HUES64 (cell line): ENCODE measurements around the gene PLAAT5.

ENCODE experiments used
- H3K27ac ChIP-seq: 2 replicates; pipeline ENCODE4 v1.7.0; 2013; ENCODE audit warnings: low read depth, low read length, inconsistent platforms
- H3K27me3 ChIP-seq: 2 replicates; pipeline ENCODE4 v1.6.1; 2013; ENCODE audit warnings: mild to moderate bottlenecking, low read length; ENCODE audit not compliant: insufficient read depth
- H3K36me3 ChIP-seq: 2 replicates; pipeline ENCODE4 v1.6.1; 2013; ENCODE audit warnings: mild to moderate bottlenecking, low read length; ENCODE audit not compliant: insufficient read depth
- H3K4me1 ChIP-seq: 2 replicates; pipeline ENCODE4 v1.6.1; 2013; ENCODE audit warnings: mild to moderate bottlenecking, low read length, moderate library complexity; ENCODE audit not compliant: insufficient read depth
- H3K4me3 ChIP-seq: 2 replicates; pipeline ENCODE4 v1.5.1; 2013; ENCODE audit warnings: mild to moderate bottlenecking, low read length, moderate library complexity
- H3K9ac ChIP-seq: 2 replicates; pipeline ENCODE4 v1.6.1; 2013; ENCODE audit warnings: mild to moderate bottlenecking, low read depth, low read length
- H3K9me3 ChIP-seq: 2 replicates; pipeline ENCODE4 v1.6.1; 2013; ENCODE audit warnings: low read depth, low read length; ENCODE audit not compliant: insufficient read depth
- WGBS: fragments of 150-250, 120-280 bp; methylation state at CpG from one replicate; pipeline ENCODE4 v1.1.7; 2013; ENCODE audit warnings: missing lambda C conversion rate; 5-methylcytosine and 5-hydroxymethylcytosine counted together

Gene PLAAT5

DNA sequence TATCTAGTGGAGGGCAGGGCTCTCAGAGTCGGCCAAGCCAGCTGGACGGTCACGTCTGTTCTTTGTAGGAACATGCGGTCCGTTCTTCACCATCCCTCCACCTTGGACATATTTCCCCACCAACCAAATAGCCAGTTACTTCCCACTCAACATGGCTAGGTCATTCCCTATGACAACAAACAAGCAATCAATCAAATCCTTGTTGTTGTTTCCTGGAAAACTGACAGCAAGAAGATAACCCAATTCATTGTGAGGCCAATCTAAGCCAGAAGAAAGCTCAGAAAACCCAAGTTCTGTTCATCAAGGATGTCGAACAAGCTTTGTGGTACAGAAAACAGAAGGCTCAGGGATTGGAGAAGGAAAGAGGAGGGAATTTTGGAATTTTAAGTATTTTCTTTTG lies 10.9 kb downstream of the PLAAT5 start:
- H3K4me1 ChIP-seq: peaks cover 5% of the 10 kb centered on the region
- WGBS: 96% methylated on average over 6 of the region's 6 CpGs
- H3K9ac ChIP-seq: no peak overlapping the region
- no peaks in the 10 kb centered on the region for H3K27me3 ChIP-seq
- no peak overlapping the region for H3K4me3 ChIP-seq
- H3K9me3 ChIP-seq: peaks cover 19% of the 10 kb centered on the region
- no peaks in the 10 kb centered on the region for H3K36me3 ChIP-seq
- no peak overlapping the region for H3K27ac ChIP-seq

DNA sequence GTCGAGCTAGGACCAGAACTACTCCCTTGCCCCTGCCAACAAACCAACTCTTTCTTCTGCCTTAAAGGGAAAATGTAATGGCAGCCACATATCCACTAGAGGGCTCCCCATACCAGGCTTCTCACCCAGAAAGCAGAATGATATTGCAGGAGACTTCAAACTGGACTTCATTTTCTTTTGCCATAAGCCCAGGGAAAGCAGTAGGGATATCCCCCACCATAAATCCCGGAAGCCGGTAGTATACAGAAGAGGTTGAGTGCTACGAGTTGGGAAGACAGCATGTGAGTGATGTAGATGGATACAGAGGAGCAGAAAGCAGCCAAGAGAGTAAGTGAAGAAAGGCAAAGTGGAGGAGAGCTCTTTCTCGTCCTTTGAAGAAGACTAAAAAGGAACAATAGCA lies 12.1 kb downstream of the PLAAT5 start:
- Histone ChIP-seq H3K9ac (no peak overlapping the region), H3K4me3 (no peak overlapping the region), H3K36me3 (no peaks in the 10 kb centered on the region), H3K27ac (no peak overlapping the region), H3K4me1 (peaks cover 5% of the 10 kb centered on the region), H3K27me3 (no peaks in the 10 kb centered on the region), H3K9me3 (peaks cover 12% of the 10 kb centered on the region)
- 21% methylated on average over 5 of the region's 5 CpGs for WGBS

GRCh38 chr11:63476618-63477017 lies 14.3 kb downstream of the PLAAT5 start:
- Histone ChIP-seq H3K27me3 (no peaks in the 10 kb centered on the region), H3K9me3 (peaks cover 12% of the 10 kb centered on the region), H3K4me3 (no peak overlapping the region), H3K36me3 (no peaks in the 10 kb centered on the region), H3K9ac (no peak overlapping the region), H3K27ac (no peak overlapping the region), H3K4me1 (peaks cover 5% of the 10 kb centered on the region)

- no peak overlapping the region for H3K4me3 ChIP-seq
- no peaks in the 10 kb centered on the region for H3K4me1 ChIP-seq
- H3K27ac ChIP-seq: no peak overlapping the region
- WGBS: 88% methylated on average over 1 of the region's 3 CpGs
- no peaks in the 10 kb centered on the region for H3K36me3 ChIP-seq
- peaks cover 15% of the 10 kb centered on the region for H3K9me3 ChIP-seq
- H3K9ac ChIP-seq: no peak overlapping the region
- H3K27me3 ChIP-seq: no peaks in the 10 kb centered on the region
Measured at GRCh38 chr11:63472372-63472771, 18.6 kb downstream of the PLAAT5 start.

- H3K9me3 ChIP-seq: peaks cover 3% of the 10 kb centered on the region; the same call in 1 of the 2 replicates
- no peaks in the 10 kb centered on the region for H3K4me1 ChIP-seq
- H3K36me3 ChIP-seq: no peaks in the 10 kb centered on the region
- no CpG with 5 or more reads among the region's 3 CpGs for WGBS
- H3K27ac ChIP-seq: no peak overlapping the region
- no peaks in the 10 kb centered on the region for H3K27me3 ChIP-seq
- H3K4me3 ChIP-seq: no peak overlapping the region
- H3K9ac ChIP-seq: no peak overlapping the region
Measured at GRCh38 chr11:63470311-63470710, 20.7 kb downstream of the PLAAT5 start.

GRCh38 chr11:63462137-63462536 lies 28.8 kb downstream of the PLAAT5 start:
- Histone ChIP-seq H3K27ac (no peak overlapping the region), H3K4me1 (peaks cover 11% of the 10 kb centered on the region), H3K9me3 (no peaks in the 10 kb centered on the region), H3K27me3 (no peaks in the 10 kb centered on the region), H3K4me3 (no peak overlapping the region), H3K36me3 (no peaks in the 10 kb centered on the region), H3K9ac (no peak overlapping the region)

- Histone ChIP-seq H3K9me3 (no peaks in the 10 kb centered on the region), H3K9ac (no peak overlapping the region), H3K27ac (peak overlapping the region; percentile 57; the same call in 1 of the 2 replicates), H3K36me3 (no peaks in the 10 kb centered on the region), H3K4me3 (no peak overlapping the region), H3K4me1 (peaks cover 11% of the 10 kb centered on the region), H3K27me3 (no peaks in the 10 kb centered on the region)
- 27% methylated on average over 6 of the region's 6 CpGs for WGBS
Measured at GRCh38 chr11:63459586-63459985, 31.4 kb downstream of the PLAAT5 start.

DNA sequence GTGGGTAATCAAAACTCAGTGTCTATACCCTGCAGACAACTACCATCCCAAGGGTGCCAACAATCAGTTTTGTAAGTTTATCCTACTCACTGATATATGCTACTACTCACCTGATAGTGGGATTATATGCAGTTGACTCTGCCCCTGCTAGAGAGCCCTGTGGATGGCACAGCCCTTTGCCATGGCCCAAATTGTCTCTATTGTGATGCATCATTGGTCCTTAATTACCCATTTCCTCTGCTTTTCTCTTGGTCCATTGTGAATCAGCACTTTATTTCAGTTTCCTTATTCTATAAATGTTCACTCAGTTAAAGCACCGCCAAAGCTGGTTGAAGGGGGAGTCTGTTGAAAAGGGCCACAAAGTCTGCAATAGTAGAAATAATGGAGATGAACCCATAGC lies 42.3 kb downstream of the PLAAT5 start:
- no peak overlapping the region for H3K4me3 ChIP-seq
- H3K9ac ChIP-seq: no peak overlapping the region
- WGBS: 36% methylated on average over 1 of the region's 1 CpG
- H3K27me3 ChIP-seq: no peaks in the 10 kb centered on the region
- H3K36me3 ChIP-seq: no peaks in the 10 kb centered on the region
- H3K27ac ChIP-seq: peak overlapping the region; percentile 62
- no peaks in the 10 kb centered on the region for H3K9me3 ChIP-seq
- H3K4me1 ChIP-seq: peaks cover 16% of the 10 kb centered on the region

DNA sequence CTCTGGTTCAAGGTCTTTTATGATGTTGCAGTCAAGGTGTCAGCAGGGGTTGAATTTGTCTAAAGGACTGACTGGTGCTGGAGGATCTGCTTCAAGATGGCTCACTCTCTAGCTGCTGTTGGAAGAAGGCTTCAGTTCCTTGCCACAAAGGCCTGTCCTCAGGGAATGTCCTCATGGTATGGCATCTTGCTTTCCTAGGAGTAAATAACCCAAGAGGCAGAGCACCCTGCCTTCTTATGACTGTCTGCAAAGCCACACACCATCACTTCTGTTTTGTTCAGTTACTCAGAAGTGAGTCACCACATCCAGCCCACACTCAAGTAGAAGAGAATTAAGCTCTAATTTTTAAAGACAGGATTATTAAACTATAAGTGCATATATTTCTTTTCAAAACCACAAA lies 45.2 kb downstream of the PLAAT5 start:
- H3K9me3 ChIP-seq: no peaks in the 10 kb centered on the region
- no peak overlapping the region for H3K27ac ChIP-seq
- H3K4me3 ChIP-seq: no peak overlapping the region
- no peak overlapping the region for H3K9ac ChIP-seq
- peaks cover 16% of the 10 kb centered on the region for H3K4me1 ChIP-seq
- no peaks in the 10 kb centered on the region for H3K36me3 ChIP-seq
- no peaks in the 10 kb centered on the region for H3K27me3 ChIP-seq

DNA sequence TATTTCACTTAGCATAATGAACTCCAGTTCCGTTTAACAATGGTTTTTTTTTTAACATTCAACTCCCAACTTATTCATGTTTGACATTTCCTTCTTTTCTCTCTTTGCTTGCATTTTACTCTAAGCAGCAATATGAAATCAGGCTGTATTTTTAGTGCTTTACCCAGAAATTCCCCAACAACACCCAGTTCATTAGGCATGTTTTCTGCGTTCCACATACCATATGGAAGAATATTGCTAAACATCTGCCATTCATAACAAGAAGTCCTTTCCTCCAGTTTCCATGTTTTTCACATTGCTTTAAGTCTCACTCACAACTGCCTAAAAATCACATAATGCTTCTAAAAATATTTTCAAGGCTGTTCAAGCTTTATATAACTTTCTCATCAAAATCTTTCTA lies 45.8 kb downstream of the PLAAT5 start:
- Histone ChIP-seq H3K27me3 (no peaks in the 10 kb centered on the region), H3K4me1 (peaks cover 16% of the 10 kb centered on the region), H3K9me3 (no peaks in the 10 kb centered on the region), H3K36me3 (no peaks in the 10 kb centered on the region), H3K27ac (no peak overlapping the region), H3K9ac (no peak overlapping the region), H3K4me3 (no peak overlapping the region)
- 95% methylated on average over 2 of the region's 2 CpGs for WGBS

DNA sequence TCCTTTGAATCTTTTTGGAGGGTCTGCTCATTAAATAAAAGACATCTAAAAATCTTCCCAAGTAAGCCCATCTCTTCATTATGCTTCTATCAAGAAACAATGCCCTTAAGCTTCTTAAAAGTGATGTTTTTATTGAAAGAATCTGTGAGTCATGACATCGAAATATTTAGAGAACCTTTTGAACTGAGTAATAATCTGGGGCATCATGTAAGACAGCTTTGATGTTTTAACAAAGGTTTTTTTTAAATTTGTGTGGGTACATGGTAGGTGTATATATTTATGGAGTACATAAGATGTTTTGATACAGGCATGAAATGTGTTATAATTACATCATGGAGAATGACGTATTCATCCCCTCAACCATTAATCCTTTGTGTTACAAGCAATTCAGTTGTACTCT lies 46.8 kb downstream of the PLAAT5 start:
- WGBS: 98% methylated on average over 1 of the region's 2 CpGs
- Histone ChIP-seq H3K36me3 (no peaks in the 10 kb centered on the region), H3K9me3 (no peaks in the 10 kb centered on the region), H3K27me3 (no peaks in the 10 kb centered on the region), H3K4me1 (peaks cover 12% of the 10 kb centered on the region), H3K27ac (no peak overlapping the region), H3K4me3 (no peak overlapping the region), H3K9ac (no peak overlapping the region)

DNA sequence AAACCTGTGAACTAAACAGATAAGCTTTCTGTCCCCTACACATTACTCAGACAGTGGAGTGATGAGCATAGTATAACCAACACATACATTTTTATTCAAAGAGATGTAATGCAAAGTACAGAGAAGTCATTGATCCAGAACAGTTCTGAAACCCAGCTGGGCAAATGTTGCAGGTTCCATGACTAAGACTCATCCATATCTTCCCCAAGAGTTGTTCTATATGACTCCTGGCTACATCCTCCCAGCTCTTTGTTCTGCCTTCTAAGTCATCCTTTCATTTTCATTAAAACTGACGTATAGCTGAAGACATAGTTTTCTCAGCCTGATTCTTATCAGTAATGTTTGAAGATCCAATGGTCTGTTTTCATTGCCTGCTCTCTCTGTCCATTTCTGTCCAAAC lies 47.3 kb downstream of the PLAAT5 start:
- no peaks in the 10 kb centered on the region for H3K36me3 ChIP-seq
- no peak overlapping the region for H3K27ac ChIP-seq
- H3K9ac ChIP-seq: no peak overlapping the region
- no peak overlapping the region for H3K4me3 ChIP-seq
- no peaks in the 10 kb centered on the region for H3K27me3 ChIP-seq
- 91% methylated on average over 1 of the region's 1 CpG for WGBS
- peaks cover 8% of the 10 kb centered on the region for H3K4me1 ChIP-seq
- H3K9me3 ChIP-seq: no peaks in the 10 kb centered on the region
